ENCODE data around the gene FADS2. TPM values are rescaled to one million over a fixed set of nuclear protein-coding genes. Genes with fewer than 3 reads are reported as not detected.
A peak's percentile ranks its signal among the peaks of the same experiment; 100 is the strongest.

Gene FADS2
- polyA plus RNA-seq, 1 donor (not counting 4 experiments of a cell fraction or from before 2014, with no cell fraction given), result 196 TPM

- no peak for TF ChIP-seq EZH2 (IDR thresholded peaks at IDR 0.05; ENCODE audit: low read length)
- no peak for TF ChIP-seq CTCF (optimal IDR thresholded peaks at IDR 0.05 in 1 of 3, IDR thresholded peaks at IDR 0.05 in 1 of 3, conservative IDR thresholded peaks at IDR 0.05 in 1 of 3; ENCODE audit: extremely low read depth in 1 of 3, insufficient read depth in 2 of 3, low read length in 3 of 3)
- H3K9me1 ChIP-seq (ENCODE audit: control insufficient read depth, extremely low read depth, insufficient read depth, low read length), result no peaks in the 10 kb centered on the region
- H4K20me1 ChIP-seq (ENCODE audit: control insufficient read depth, extremely low read depth, insufficient read depth, low read length), result no peaks in the 10 kb centered on the region
- peak overlapping the region in 1 of 3 experiments; percentile 27 for H3K4me3 ChIP-seq (ENCODE audit: control insufficient read depth in 2 of 3, extremely low read depth in 1 of 3, insufficient read depth in 2 of 3, low read depth in 1 of 3, low read length in 3 of 3)
- H3K27me3 ChIP-seq (ENCODE audit: control insufficient read depth, extremely low read depth, insufficient read depth, low read length), result peaks cover 4% of the 10 kb centered on the region
- H3K9ac ChIP-seq (ENCODE audit: control insufficient read depth, extremely low read depth, insufficient read depth, low read length), result no peak overlapping the region
- no peak overlapping the region for H3K27ac ChIP-seq (ENCODE audit: control insufficient read depth, insufficient read depth, low read length)
- H3K36me3 ChIP-seq (ENCODE audit: control insufficient read depth in 2 of 2, extremely low read depth in 1 of 2, insufficient read depth in 2 of 2, low read length in 2 of 2), result no peaks in the 10 kb centered on the region
- H3K4me2 ChIP-seq (ENCODE audit: control insufficient read depth, extremely low read depth, insufficient read depth, low read depth, low read length), result peak overlapping the region; percentile 32
- FAIRE-seq (no peak), DNase-seq (ENCODE audit: low read depth, low spot score) (no peak)
- H3K9me3 ChIP-seq (ENCODE audit: control insufficient read depth, low read depth, low read length), result peaks cover 1% of the 10 kb centered on the region
- H2AFZ ChIP-seq (ENCODE audit: control insufficient read depth, low read length), result no peak overlapping the region
- H3K79me2 ChIP-seq (ENCODE audit: control insufficient read depth, insufficient read depth, low read length), result no peaks in the 10 kb centered on the region
- H3K4me1 ChIP-seq (ENCODE audit: control insufficient read depth, extremely low read depth, insufficient read depth, low read length), result peaks cover 16% of the 10 kb centered on the region
- dilution Hi-C loops (cut with MboI; ENCODE audit: extremely low pct_ligation_motif_present, low sequenced_read_pairs), result no loop called here
These were observed 63.9 kb downstream of the FADS2 start for GRCh38 chr11:61892085-61892370.

- Histone ChIP-seq H3K4me3 (ENCODE audit: control insufficient read depth in 2 of 3, extremely low read depth in 1 of 3, insufficient read depth in 2 of 3, low read depth in 1 of 3, low read length in 3 of 3) (no peak overlapping the region), H3K79me2 (ENCODE audit: control insufficient read depth, insufficient read depth, low read length) (no peaks in the 10 kb centered on the region), H3K36me3 (ENCODE audit: control insufficient read depth in 2 of 2, extremely low read depth in 1 of 2, insufficient read depth in 2 of 2, low read length in 2 of 2) (no peaks in the 10 kb centered on the region), H3K27me3 (ENCODE audit: control insufficient read depth, extremely low read depth, insufficient read depth, low read length) (peaks cover 4% of the 10 kb centered on the region), H3K4me2 (ENCODE audit: control insufficient read depth, extremely low read depth, insufficient read depth, low read depth, low read length) (no peak overlapping the region), H2AFZ (ENCODE audit: control insufficient read depth, low read length) (no peak overlapping the region), H4K20me1 (ENCODE audit: control insufficient read depth, extremely low read depth, insufficient read depth, low read length) (no peaks in the 10 kb centered on the region), H3K27ac (ENCODE audit: control insufficient read depth, insufficient read depth, low read length) (no peak overlapping the region), H3K9me3 (ENCODE audit: control insufficient read depth, low read depth, low read length) (no peaks in the 10 kb centered on the region), H3K9me1 (ENCODE audit: control insufficient read depth, extremely low read depth, insufficient read depth, low read length) (no peaks in the 10 kb centered on the region), H3K9ac (ENCODE audit: control insufficient read depth, extremely low read depth, insufficient read depth, low read length) (no peak overlapping the region), H3K4me1 (ENCODE audit: control insufficient read depth, extremely low read depth, insufficient read depth, low read length) (peaks cover 11% of the 10 kb centered on the region)
- FAIRE-seq, result no peak
- dilution Hi-C loops (cut with MboI; ENCODE audit: extremely low pct_ligation_motif_present, low sequenced_read_pairs), result no loop called here
- DNase-seq (ENCODE audit: low read depth, low spot score), result no peak
- TF ChIP-seq CTCF (optimal IDR thresholded peaks at IDR 0.05 in 1 of 3, IDR thresholded peaks at IDR 0.05 in 1 of 3, conservative IDR thresholded peaks at IDR 0.05 in 1 of 3; ENCODE audit: extremely low read depth in 1 of 3, insufficient read depth in 2 of 3, low read length in 3 of 3) (no peak), EZH2 (IDR thresholded peaks at IDR 0.05; ENCODE audit: low read length) (no peak)
These were observed 65.9 kb downstream of the FADS2 start for GRCh38 chr11:61893981-61894380.
